SIG-M5 (cell line): Measurements from ENCODE around the gene CLCN6.

ENCODE experiments used
- DNase-seq: peaks from one replicate; lab custom pipeline; 2025; lab: John Stamatoyannopoulos, UW

The CLCN6 gene

DNA sequence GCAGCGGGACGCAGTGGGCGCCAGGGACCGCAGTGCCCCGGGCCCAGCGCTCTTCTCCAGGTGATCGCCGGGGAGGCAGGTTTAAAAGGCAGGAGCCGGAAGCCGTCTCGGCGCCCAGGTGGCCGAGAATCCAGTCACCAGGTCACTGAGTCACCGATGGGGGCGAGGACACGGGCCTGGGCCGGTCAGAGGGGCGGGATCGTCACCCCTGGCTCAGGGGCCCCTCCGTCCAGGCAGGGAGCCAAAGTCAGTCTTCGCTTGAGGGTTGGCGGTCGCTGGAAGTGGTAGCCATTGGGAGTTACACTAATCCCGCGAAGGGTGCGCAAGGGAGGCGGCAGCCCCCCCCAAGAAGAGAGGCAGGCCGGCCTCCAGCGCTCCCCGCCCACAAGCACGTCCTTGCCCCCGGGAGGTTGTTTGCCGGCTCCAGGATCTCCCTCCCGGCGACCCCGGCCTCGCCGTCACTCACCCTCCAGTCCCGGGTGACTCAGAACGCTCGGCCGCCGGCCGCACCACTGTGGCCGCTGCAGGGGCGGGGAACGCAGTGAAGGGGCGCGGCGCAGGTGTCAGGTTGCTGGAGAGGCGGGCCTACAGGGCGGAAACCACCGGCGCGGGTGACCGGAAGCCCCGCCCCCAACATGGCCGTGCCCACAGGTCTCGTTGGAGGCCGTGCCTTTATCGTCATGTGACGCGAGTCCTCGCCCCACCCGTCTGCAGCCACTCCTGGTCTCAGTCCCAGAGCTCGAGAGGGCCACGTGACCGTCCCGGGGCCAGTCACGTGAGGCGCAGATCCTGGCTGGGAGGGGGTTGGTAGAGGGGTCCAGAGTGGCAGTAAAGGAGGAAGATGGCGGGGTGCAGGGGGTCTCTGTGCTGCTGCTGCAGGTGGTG is at the start of gene CLCN6, which contains the start of gene MTHFR:
Gene CLCN6, plus strand, starts transcription at position 770 of the 885 bp plus-strand sequence. Its CDS starts 72 bp downstream, at position 842.
Gene MTHFR, minus strand, starts transcription at position 543 of the 885 bp plus-strand sequence. CDS start 2,848 bp downstream, outside the sequence.
- peak; percentile 87 for DNase-seq

DNA sequence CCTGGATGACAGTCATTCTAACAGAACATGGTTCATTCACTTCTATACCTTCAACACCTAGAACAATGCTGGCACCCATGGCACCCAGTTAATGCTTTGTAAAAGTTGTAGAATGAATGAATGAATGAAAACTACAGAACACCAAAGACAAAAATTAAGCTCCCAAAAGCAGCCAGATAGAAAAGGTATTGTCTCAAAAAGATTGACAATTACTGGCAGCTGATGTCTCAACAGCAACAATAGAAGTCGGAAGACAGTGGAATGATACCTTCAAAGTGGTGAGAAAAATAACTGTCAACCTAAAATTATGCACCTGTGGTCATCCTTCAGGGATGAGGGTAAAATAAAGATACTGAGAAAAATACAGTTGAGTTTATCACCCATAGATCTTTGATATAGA is 48.9 kb upstream of the CLCN6 start:
- DNase-seq: no peak

DNA sequence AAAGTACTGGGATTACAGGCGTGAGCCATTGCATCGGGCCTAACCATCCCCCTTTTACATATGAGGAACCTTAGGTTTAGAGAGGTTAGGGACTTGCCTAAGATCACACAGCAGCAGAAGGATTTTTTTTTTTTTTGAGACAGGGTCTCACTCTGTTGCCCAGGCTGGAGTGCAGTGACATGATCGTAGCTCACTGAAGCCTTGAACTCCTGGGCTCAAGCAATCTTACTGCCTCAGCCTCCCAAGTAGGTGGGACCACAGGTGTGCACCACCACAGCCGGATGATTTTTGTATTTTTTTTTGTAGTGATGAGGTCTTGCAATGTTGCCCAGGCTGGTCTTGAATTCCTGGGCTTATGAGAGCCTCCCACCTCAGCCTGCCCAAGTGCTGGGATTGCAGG is 46.2 kb upstream of the CLCN6 start:
- DNase-seq: no peak

- DNase-seq: no peak
These were observed 44.7 kb upstream of the CLCN6 start for GRCh38 chr1:11761285-11761684.

DNA sequence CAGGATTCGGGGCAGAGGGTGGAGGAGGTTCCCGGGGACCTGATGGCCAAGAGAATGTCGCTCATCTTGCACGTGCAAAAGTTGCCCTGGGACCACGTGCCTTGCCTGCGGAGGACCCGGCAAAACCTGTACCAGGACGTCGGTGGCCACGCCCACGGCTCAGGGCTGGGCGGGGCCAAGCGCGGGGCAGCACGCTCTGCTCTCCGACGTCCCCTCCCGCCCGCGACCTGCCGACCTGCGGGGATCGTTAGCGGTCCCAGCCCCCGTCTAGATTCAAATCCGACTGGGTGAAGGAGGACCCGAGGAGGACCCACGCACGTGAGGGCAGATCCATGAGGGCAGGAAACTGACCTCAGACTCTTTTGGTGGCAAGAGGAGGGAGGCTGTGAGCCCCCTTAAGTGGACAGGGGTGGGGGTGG is 44.0 kb upstream of the CLCN6 start, which contains the start of gene C1orf167:
Gene C1orf167, plus strand, starts transcription at position 206 of the 419 bp plus-strand sequence. CDS start 2,208 bp downstream, outside the sequence.
- DNase-seq: no peak

DNA sequence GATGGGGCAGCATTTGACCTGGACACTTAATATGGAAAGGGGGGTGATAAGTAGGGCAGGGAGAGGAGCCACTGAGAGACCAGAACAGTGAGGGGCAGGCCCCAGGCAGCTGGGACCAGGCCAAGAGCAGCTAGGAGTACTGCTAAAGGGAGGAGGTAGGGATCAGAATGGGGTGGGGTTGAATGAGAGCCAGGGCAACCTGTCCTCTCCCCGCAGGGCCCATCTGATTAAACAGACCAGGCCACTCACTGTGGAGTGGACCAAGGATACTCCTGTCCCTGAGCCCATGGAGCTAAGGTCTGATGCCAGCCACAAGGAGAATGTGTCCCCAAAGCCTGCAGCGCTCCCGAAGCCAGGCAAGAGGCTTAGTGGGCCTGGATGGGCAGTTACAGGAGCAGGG is 41.9 kb upstream of the CLCN6 start:
- no peak for DNase-seq

DNA sequence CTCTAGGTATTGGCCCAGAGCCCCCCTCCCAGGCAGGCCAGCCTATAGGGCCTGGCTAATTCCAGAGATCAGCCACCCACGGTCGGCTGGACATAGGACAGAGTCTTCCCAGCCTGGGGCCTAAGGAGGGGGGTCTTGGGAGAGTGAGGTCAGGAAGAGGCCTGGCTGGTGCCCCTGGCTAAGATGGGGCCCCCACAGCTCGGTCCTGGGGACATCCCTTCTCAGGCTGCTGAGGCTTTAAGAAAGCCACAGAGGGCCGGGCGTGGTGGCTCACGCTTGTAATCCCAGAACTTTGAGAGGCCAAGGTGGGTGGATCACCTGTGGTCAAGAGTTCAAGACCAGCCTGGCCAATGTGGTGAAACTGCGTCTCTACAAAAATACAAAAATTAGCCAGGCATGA is 41.5 kb upstream of the CLCN6 start:
- no peak for DNase-seq

- DNase-seq: no peak
These were observed 40.1 kb upstream of the CLCN6 start for GRCh38 chr1:11765661-11766428.

DNA sequence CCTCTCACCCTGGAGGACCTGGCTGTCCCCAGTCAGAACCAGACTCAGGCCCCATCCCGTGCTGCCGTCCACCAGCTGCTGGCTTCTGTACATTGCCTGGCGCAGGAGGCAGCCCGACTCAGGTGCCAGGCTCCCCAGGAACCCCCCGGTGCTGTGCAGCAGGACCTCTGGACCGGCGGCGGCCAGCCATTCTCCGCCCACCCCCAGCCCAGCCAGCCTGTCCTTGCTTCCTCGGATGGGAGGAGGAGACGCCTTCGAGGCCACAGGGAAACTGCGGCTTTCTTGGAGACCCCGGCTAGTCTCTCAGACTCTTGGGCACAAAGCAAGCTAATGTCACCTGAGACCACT is 39.6 kb upstream of the CLCN6 start:
- DNase-seq: no peak

DNA sequence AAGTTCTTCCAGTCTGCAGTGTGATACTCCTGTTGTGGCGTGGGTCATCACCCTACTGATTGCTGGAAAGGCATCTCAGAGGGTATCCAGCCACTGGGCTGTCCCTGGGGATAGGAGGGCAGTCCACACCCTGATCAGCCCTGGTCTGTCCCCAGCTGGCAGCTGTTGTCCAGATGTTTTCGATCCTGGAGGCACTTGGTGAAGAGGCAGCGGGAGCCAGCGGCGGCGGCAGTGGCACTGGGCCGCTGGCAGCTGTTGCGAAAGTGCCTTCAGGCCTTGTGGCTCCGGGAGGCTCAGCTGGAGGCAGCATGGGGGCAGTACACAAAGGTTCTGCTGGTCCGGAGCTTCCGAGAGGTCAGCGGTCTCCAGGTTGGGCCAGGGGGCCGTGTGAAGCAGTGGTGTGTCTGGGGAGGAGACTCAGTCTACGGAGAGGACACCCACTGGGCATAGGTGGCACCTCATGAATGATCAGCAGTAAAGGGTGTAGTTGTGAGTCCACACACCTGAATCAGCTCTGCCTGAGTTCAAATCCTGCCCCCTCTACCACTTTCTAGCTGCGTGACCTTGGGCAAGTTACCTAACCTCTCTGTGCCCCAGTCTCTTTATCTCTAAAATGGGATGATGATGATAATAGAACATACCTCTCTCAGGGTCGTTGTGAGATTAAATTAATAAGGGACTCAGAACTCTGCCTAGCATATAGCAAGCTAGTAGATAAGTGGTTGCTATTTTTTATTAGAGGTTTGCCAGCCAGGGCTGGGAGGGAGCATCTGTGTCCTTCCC is 37.9 kb upstream of the CLCN6 start:
- DNase-seq: no peak

GRCh38 chr1:11768821-11769220 is 37.2 kb upstream of the CLCN6 start:
- no peak for DNase-seq

GRCh38 chr1:11769274-11769673 is 36.7 kb upstream of the CLCN6 start:
- no peak for DNase-seq

- DNase-seq: no peak
These were observed 36.0 kb upstream of the CLCN6 start for GRCh38 chr1:11770011-11770410.

GRCh38 chr1:11771481-11772043 is 34.4 kb upstream of the CLCN6 start:
- DNase-seq: no peak

GRCh38 chr1:11772458-11772857 is 33.5 kb upstream of the CLCN6 start:
- no peak for DNase-seq

DNA sequence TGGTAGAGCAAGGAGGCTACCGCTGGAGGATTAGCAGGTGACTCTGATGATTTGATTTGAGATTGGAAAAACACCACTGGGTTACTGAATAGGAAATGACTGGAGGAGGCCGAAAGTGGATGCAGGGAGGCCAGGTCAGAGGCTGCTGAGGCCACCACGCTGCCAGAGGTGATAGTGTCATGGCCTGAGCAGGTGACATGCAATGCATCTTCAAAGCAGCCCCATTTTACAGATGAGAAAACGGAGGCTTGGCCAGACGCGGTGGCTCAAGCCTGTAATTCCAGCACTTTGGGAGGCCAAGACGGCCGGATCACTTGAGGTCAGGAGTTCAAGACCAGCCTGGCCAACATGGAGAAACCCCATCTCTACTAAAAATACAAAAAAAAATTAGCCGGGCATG is 31.2 kb upstream of the CLCN6 start:
- no peak for DNase-seq

- no peak for DNase-seq
These were observed 28.2 kb upstream of the CLCN6 start for GRCh38 chr1:11777658-11778322.

DNA sequence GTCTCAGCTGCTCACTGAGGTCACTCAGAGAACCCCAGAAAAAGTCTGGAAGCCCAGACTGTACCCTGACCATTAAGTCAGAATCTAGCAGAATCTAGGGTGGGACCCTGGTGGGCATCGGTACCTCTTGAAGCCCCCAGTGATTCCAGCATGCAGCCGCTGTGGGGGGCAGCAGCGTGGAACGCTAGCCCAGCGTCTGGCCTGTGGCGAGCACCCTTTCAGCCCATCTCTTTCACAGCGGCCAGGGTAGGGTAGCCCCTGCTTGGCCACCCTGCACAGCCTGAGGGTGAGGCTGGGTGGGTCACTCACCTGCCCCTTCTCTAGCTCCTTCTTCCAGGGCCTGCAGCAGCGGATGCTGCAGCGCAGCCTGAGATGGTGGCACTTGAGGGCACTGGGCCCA is 27.7 kb upstream of the CLCN6 start:
- DNase-seq: no peak

DNA sequence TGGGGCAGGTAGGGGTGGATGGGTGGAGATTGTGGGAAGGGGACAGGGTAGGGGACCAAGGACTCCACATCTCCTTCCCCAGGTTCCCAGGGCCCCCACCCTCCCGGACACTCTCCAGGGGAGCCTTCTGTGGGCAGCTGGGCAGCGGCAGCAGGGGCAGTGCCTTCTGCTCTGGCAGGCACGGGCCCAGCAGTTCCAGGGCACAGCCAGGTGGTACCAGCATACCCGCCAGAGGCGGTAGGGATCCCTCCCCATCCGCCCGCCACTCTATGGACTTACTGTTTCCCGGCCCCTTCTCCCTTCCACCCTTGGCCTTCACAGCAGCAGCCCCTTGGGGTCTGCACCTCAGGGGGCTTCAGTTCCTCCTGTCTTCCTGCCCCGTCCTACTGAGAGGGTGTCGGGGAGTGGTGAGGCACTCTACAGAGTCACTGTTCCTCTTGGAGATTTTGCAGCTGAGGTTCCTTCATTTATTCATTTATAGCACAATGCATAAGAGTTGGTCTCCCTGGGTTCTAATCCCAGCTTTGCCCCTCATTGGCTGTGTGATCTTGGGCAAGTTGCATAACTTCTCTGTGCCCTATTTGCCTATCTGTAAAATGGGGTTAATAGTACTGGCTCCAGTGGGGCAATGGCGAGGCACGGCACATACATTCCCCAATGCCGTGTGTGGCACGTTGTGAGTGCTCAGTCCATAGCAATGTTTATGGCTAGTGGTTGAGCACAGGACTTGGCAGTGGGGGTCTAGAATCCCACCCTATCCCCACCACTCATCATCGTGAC is 27.0 kb upstream of the CLCN6 start:
- no peak for DNase-seq

- DNase-seq: no peak
These were observed 26.1 kb upstream of the CLCN6 start for GRCh38 chr1:11779715-11780379.
